HG03066 (cell line): ENCODE results near the gene NAA10.
"Not testable (repeated sequence)": the region's sequence is repeated elsewhere in the genome, so short reads cannot be mapped to it uniquely, and the experiment has no call there.

Experiments used
- ATAC-seq: cut with Tn5 transposase; IDR thresholded peaks from one replicate; pipeline ENCODE4 v1.9.1; 2021; ENCODE audit warnings: low read depth; ENCODE audit not compliant: unreplicated experiment

NAA10 gene

DNA sequence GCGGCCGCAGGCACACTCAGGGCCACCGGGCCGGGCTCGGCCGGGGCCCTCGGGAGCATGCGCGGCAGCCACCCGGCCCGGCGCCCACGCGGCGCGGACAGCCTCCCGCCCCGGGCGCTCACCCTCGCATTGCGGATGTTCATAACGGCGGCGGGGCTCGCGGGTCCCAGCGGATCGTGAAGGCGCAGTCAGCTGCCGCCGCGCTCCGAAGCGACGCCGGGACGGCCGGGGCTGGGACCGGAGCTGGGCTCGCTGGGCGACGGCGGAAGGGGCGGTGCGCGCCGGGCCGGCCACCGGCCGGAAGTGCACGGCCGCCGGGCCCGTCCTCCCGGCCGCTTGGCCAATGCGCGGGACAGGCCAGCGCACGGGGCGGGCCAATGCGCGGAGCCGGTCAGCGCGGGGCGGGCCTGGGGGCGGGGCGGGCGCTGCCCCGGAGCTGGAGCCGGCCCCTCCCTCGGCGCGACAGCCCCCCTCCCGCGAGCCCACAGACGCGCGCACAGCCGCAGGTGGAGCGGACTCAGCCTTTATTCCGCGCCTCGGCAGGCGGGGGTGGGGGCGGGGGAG lies at the start of gene NAA10:
Gene NAA10 (minus strand): TSS at position 276 of the 564 bp plus-strand sequence. CDS start 133 bp downstream, at position 143.
- peak; percentile 90 for ATAC-seq

DNA sequence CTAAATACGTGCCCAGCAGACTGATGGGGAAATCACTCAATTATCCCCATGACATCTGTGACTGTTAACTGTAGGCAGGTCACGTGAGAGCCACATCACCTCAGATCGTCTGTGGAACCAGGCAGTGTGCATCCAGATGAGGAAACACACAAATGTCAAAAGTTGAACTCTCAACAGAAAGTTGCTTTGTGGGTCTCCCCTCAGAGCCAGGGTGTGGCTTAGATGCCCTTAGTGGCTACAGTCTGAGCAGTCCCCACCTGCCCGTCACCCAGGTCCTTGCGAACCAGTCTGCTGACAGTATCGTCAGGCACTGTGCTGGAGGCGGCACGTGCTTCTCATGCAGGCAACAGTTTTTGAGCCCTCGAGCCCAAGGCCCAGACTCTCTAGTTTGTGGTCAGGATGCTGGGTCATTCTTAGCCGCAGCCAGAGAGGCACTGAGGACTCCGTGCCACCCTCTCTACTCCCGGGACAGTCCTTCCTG lies 48.5 kb upstream of the NAA10 start:
- ATAC-seq = no peak

DNA sequence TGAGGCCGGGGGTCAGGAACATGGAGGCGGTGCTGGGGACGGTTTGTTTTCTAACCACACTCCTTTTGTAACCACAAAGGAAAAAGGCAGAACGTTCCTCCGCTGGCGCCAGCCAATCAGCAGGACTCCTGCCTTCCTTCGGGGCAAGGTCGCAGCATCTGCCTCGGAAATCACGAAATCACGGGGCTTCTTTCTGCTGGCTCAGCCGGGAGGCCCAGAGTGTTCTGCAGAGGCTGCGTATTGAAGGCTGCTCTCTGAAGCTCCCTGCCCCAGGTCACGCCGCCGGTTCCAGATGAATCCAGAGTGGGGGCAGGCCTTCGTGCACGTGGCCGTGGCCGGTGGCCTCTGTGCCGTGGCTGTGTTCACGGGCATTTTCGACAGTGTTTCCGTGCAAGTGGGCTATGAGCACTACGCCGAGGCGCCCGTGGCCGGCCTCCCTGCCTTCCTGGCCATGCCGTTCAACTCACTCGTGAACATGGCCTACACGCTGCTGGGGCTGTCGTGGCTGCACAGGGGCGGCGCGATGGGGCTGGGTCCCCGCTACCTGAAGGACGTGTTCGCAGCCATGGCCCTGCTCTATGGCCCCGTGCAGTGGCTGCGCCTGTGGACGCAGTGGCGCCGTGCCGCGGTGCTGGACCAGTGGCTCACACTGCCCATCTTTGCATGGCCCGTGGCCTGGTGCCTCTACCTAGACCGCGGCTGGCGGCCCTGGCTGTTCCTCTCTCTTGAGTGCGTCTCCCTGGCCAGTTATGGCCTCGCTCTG lies 47.1 kb upstream of the NAA10 start:
- no peak for ATAC-seq

DNA sequence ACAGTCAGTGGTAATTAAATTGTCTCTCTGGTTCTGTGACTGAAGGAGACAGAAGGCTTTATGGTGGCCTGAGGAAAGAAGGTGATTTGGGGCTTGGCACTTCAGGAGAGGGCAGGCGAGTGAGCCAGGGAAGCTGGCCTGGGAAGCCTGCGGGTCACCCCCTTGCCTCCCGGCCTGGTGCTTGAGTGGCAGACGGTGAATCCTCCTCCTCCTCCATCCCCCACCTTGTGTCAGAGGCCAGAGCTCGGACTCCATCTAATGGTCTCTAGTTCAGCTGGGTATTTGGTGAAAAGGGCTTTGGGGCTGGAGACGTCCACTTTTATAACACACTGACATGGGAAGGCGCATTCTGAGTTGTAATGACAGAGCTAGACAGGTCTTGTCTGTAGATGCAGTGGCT lies 46.4 kb upstream of the NAA10 start:
- ATAC-seq = no peak

DNA sequence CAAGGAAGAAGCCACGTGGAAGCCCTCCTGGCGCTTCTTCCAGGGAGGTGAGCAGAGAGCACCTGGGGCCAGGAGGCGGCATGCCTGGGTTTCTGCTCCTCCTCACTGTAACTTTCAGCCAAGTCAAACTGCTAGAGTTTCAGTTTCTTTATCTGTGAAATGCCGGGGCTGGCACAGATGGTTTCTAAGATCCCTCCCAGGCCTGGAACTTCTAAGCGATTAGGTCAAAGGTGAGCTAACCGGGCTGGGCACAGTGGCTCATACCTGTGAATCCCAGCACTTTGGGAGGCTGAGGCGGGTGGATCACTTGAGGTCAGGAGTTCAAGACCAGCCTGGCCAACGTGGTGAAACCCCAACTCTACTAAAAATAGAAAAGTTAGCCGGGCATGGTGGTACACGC lies 45.6 kb upstream of the NAA10 start:
- not testable (repeated sequence) for ATAC-seq

DNA sequence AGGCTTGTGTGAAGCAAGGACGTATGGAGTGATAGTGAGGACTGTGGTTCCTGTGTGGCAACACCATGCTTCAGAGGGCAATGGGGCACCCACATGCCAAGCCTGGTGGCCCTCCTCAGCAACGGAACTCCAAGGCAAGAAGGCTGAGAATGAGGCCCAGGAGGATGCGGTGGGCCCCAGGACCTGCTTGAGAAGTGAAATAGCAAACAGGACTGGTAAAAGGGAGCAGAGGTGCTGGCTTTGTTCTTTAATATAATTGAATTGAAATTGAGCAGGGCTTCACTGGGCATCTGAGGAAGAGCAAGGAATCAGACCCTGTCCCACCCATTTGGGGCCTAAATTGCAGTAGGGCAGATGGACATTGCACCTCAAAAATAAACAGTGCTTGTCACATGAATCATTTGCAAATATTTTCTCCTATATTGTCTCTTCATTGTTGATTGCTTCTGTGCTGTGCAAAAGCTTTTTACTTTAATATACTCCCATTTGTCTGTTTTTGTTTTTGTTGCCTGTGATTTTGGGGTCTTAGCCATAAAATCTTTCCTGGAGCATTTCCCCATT lies 40.0 kb upstream of the NAA10 start:
- ATAC-seq = no peak

DNA sequence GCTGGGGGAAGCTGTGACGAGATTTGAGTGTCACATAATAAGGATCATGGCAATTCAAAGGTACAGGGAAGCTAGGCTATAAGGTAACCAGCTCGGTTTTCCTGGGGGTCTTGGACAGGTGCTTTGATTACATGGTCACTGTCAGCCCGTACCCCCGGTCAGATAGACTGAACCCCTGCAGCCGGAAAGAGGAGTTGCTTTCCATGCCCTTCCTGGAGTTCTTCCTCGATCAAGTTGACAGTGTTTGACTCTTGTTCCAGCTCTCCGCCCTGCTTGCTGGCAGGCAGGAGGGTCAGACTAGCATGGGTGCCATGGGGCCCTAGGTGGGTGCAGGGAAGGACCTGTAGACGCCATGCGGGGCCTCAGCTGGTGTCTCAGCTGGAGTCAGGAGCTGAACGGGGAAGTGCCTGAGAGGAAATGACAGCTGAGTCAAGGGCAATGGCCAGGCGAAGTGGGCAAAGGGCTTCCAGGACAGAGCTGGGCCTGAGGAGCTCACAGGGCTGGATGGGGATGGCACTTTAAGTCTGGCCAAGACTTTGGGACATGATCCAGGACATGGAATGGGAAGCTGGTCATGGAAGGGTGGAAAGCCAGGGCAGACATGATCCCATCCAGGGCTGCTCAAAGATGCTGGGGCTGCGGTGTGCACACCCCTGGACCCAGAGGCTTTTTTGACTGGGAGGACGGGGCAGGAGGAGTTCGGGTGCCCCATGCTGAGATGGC lies 39.3 kb upstream of the NAA10 start:
- no peak for ATAC-seq

DNA sequence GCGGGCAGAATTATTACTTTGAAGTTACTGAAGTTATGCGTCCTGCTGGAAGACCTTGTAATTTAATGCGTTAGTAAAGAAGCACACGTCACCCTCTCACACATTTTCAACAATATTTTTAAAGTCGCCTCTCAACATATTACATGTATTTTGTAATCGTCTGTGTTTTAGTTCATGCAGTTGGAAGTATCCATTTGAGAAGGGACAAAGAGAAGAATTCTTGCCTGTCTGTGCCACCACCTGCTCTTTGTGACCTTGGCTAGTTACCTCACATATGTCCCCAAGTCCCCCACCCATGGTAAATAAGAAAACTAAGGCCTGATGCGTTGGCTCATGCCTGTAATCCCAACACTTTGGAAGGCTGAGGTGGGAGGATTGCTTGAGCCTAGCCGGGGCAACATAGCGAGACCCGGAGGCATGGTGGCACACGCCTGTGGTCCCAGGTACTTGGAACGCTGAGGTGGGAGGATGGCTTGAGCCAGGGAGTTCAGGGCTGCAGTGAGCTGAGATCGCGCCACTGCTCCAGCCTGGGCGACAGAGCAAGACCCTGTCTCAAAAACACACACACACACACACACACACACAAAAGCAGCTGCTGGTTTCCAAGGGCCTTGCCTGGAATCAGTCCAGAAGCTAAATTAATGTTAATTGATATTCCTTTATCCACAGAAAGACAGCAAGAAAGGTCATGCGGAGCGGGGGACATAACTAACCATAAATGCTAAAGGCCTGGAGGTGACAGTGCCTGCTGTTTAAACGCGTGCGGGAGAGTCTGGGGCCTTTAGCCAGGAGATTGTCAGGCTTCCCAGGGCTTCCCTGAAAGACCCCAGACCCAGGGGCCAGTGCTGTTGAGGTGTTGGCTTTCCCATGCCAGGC lies 38.5 kb upstream of the NAA10 start:
- no peak for ATAC-seq

DNA sequence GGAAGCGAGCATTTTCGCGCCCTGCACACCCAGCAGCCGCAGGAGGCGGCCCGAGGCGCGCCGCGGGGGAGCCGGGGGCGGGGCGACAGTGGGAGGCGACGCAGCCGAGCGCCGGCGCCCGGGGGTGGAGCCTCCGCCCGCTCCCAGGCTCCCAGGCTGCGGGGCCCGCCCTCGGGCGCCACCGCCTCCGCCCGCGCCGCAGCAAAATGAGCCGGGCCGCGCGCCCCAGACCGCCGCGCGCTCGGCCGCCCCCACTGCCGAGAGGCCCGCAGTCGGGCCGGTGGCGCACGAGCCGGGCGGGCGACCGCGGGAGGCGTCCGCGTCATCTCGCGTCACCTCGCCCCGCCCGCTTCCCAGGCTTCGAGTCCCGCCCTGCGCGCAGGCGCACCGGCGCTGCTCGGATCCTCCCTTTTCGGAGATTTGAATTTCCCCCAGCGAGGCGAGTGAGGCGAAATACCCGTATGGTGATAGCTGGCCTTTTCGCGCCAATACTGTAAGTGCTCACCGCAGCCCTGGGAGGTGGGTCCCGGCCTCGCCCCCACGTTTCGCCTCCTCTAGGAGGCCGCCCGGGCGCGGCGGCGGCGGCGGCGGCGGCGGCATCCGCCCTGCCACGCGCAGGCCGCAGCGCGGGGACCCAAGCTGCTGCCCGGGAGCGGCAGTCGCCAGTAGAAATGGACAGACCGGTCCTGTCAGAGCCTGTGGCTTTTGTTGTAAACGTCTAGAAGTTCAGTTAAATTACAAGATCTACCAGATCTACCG lies 37.7 kb upstream of the NAA10 start, which contains the start of gene TMEM187:
Gene TMEM187 (plus strand): TSS at position 387 of the 759 bp plus-strand sequence. CDS start 9,309 bp downstream, outside the sequence.
- ATAC-seq = peak; percentile 36

DNA sequence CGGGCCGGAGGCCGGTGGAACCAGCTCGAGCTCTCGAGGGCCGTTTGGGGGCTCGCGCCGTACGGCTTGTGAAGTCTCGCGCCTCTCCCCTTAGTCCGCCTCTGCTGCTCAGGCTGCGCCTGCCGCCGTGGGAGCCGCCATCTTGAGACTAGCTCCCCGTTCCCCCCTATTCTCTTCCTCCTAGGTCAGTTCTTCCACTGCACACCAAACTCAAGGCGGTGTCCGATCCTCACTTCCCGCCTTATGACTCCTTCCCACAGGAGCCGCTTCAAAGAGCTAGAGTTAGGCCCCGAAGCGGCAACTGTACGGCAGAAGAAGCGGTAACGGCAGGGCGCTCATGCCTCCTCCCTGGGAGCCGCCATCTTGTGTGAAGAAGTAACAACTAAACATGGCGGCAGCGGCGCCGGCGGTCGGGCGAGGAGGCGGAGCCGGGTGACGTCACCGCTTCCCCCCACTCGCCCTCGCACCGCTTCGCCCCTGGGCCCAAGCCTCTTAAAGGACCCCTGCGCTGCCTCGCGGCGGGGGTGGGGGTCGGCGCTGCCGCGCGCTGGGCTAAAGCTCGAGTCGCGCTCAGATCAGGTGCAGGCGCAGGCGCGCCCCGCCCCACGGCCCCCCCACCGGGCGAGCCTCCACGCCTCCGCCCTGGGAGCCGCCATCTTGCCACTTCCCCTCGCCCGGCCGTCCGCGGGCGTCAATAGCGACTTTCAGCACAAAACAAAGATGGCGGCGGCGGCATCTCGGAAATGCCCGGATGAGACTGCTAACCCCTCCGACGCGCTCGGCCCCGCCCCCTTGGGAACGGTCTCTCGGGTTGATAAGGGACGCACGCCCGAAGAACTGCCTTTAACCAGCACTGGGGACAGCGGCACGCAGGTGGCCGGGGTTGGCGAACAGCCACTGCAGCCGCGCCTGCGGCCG lies 36.9 kb upstream of the NAA10 start, which contains the start of gene HCFC1:
Gene HCFC1 (minus strand): TSS at position 369 of the 918 bp plus-strand sequence. CDS start 978 bp downstream, outside the sequence.
- peak; percentile 38 for ATAC-seq

DNA sequence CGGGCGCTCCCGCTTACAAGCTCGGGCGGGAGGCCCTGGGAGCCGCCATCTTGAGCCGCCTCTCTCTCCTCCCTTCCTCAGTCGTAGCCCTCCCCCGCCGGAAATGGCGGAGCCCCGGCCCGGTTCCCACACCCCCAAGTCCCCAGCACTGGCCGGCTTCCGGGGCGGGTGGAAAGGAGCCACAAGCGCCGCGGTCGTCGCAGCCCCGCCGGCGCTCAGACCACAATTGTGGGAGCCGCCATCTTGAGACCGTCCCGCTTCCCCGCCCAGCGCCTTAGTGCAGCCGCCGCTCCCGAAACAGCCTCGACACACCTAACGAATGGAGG lies 36.2 kb upstream of the NAA10 start:
- peak; percentile 32 for ATAC-seq

DNA sequence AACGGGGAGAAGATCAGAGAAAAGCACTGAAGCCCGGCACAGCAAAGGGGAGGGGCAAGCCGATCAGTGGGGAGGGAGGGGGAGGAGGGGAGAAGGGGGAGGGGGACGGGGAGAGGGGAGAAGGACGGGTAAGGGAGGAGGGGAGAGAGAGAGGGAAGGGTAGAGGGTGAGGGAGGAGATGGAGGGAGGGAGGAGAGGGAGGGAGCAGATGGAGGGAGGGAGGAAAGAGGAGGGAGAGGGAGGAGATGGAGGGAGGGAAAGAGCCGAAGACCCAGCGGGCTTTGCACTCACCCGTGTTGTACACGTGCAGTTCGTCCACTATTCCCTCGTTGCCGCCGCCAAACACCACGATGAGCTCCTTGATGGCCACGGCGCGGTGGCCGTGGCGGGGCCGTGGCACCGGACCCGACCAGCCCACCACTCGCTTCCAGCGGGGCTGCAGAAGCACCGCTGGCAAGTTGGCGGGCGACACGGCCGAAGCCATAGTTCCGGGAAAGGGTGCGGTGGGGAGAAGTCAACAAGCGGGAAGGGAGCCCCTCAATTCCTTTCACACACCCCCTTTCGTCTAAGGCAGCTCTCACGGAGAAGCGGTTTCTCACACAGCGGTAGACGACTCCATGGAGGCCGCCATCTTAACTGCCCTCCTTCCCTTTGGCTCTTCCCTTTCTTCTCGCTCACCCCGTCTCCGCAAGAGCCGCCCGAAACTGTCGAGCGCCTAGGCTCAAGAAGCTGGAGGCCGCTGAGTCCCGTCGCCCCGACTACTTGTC lies 35.7 kb upstream of the NAA10 start:
- ATAC-seq = peak; percentile 4

DNA sequence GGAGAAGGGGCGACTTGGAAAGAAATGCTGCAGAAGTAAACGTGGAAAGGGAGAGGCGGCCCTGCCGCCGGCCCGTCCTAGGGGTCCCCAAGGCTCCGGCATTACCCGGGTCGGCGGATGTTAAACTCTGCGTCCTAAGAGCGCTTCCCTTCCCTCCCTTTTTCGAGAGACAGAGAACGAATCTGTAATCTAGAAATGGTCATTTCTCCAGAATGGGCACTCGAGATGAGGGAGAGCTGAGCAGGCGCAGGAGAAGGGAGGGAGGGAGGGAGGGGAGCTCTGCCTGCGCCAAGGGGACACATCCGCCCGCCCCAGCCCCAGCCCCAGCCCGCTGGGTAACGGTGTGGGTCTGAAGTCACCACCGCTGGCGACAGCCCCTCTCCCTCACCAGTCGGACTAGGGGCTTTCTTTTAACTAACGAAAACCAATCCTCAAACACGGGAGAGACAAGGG lies 35.1 kb upstream of the NAA10 start:
- no peak for ATAC-seq

DNA sequence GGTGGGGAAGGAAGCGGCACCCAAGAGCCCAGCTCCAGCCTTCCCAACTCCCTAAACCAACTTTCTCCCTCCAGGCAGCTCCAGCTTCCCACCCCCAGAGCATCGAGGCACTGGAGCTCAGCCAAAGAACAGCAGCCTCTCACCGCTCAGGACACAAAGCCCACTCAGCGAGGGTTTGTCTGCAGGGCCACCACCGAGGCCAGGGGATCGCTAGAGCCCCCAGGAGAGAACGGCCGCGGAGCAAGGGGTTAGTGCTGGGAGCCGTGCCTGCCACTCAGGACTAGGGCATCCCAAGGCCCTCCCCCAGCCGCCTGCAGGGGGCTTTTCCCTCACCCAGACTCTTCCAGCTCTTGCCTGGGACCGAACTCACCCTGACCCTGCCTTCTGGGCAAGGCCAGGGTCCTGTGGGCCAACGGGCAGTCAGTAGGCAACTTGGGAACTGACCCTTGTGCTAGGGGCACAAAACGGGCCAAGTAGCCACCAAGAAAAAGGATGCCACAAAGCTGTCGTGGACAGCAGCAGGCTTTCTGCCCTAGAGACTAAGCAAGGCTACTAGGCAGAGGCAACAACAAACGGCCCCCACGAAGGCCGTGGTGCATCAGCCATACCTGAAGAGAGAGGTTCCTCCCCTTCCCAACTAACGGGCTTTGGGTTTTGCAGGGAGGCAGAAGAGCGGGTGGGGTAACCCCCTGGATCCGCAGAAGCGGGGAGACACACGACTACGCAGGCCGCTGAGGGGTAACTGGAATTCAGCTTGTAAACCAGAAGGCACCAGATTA lies 34.5 kb upstream of the NAA10 start:
- no peak for ATAC-seq

DNA sequence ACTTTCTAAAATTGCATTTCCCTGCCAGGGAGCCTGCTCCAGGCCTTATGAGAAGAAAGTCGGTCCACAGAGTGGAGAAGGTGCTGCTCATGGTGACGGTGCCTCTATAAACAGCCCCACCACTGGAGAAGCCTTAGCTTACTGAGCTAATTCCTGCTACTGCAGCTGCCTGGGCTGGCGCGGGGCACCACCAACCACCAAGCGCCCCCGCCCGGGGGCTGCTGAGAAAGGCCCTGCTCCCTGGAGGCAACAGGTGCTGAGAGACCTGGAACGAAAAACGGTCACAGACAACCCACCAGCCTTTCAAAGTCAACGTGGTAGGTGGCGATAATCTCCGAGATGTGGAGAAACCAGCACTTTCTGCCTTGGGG lies 33.9 kb upstream of the NAA10 start:
- no peak for ATAC-seq

DNA sequence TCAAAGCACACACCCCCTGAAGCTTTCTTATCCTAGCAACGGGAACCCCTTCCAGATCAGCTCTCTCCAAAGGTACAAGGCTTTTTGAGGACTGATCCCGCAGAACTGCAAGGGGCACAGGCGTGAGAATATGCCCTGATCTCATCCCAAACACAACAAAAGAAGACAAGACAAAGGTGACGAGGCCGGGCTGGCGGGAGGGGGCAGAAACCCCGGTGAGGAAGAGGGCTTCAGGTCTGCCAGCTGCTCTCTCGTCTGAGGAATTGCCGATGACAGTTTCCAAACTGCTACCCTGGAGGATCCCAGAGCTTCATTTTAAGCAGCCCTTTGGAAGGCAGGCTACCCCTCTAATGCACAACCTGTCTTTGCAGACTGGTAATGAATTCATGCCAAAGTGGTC lies 33.4 kb upstream of the NAA10 start:
- ATAC-seq = no peak
